IPS-20b (cell line): ENCODE measurements around the gene ZNF793.

Experiments used
- H3K27ac ChIP-seq: one replicate; pipeline ENCODE4 v1.5.1; 2013; ENCODE audit warnings: low read length
- H3K27me3 ChIP-seq: 2 replicates; pipeline ENCODE4 v1.6.1; 2013; ENCODE audit warnings: mild to moderate bottlenecking, low read length, inconsistent platforms; ENCODE audit not compliant: insufficient read depth
- H3K36me3 ChIP-seq: 2 replicates; pipeline ENCODE4 v1.6.1; 2013; ENCODE audit warnings: low read depth, mild to moderate bottlenecking, inconsistent platforms, low read length, moderate library complexity; ENCODE audit not compliant: insufficient read depth
- H3K4me1 ChIP-seq: 2 replicates; pipeline ENCODE4 v1.6.1; 2013; ENCODE audit warnings: mild to moderate bottlenecking, control low read depth, inconsistent platforms, low read length, moderate library complexity; ENCODE audit not compliant: insufficient read depth
- H3K4me3 ChIP-seq: 2 replicates; pipeline ENCODE4 v1.5.1; 2013; ENCODE audit warnings: mild to moderate bottlenecking, low read length, inconsistent platforms
- H3K9ac ChIP-seq: 2 replicates; pipeline ENCODE4 v1.6.1; 2013; ENCODE audit warnings: low read depth, mild to moderate bottlenecking, inconsistent platforms, low read length, moderate library complexity
- H3K9me3 ChIP-seq: 2 replicates; pipeline ENCODE4 v1.6.1; 2013; ENCODE audit warnings: mild to moderate bottlenecking, low read depth, low read length, inconsistent platforms; ENCODE audit not compliant: insufficient read depth

Gene ZNF793

DNA sequence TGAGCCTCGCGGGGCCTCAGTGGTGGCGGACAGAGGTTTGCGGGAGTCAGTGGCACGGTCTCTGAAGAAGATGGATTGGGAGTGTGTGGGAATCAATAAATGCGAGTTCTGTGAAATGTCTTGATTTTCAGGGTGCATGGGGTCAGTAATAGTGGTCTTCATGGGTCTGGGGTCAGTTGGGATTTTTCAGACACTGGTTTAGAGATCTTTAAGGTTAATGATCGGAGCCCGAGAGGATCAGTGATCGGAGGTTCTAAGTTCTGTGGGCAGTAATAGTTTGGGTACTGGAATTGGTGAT lies 377 bp downstream of the ZNF793 start:
- Histone ChIP-seq H3K9me3 (peaks cover 4% of the 10 kb centered on the region), H3K4me1 (peaks cover 10% of the 10 kb centered on the region; the same call in 1 of the 2 replicates), H3K9ac (peak overlapping the region; percentile 99), H3K27me3 (no peaks in the 10 kb centered on the region), H3K36me3 (peaks cover 20% of the 10 kb centered on the region; the same call in 1 of the 2 replicates), H3K4me3 (peak overlapping the region; percentile 94), H3K27ac (peak overlapping the region; percentile 100)

DNA sequence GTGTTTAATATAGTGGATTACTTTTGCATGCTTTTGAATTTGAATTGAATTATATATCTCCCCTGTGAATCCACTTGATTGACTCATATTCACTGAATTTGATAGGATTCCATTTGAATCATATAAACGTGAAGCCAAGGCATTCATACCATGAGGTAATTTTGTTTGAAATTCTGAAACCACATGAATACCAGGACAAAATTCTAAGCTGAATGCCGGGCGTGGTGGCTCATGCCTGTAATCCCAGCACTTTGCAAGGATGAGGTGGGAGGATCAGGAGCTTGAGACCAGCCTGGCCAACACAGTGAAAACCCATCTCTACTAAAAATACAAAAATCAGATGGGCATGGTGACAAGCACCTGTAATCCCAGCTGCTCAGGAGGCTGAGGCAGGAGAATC lies 4.4 kb downstream of the ZNF793 start:
- H3K9ac ChIP-seq, result no peak overlapping the region
- H3K4me3 ChIP-seq, result no peak overlapping the region
- H3K36me3 ChIP-seq, result peaks cover 52% of the 10 kb centered on the region
- no peak overlapping the region for H3K27ac ChIP-seq
- peaks cover 6% of the 10 kb centered on the region; the same call in 1 of the 2 replicates for H3K4me1 ChIP-seq
- no peaks in the 10 kb centered on the region for H3K27me3 ChIP-seq
- H3K9me3 ChIP-seq, result no peaks in the 10 kb centered on the region; the same call in 1 of the 2 replicates

- Histone ChIP-seq H3K9me3 (no peaks in the 10 kb centered on the region; the same call in 1 of the 2 replicates), H3K27ac (no peak overlapping the region), H3K36me3 (peaks cover 52% of the 10 kb centered on the region)
Observed at GRCh38 chr19:37511821-37512220, 5.1 kb downstream of the ZNF793 start.

GRCh38 chr19:37513397-37513796 lies 6.7 kb downstream of the ZNF793 start:
- Histone ChIP-seq H3K4me1 (no peaks in the 10 kb centered on the region), H3K36me3 (peaks cover 52% of the 10 kb centered on the region), H3K27ac (no peak overlapping the region), H3K27me3 (no peaks in the 10 kb centered on the region), H3K4me3 (no peak overlapping the region), H3K9ac (no peak overlapping the region), H3K9me3 (no peaks in the 10 kb centered on the region; the same call in 1 of the 2 replicates)

More at GRCh38 chr19:37511821-37512220, 5.1 kb downstream of the ZNF793 start:
- Histone ChIP-seq H3K9ac (no peak overlapping the region), H3K4me1 (peaks cover 6% of the 10 kb centered on the region; the same call in 1 of the 2 replicates), H3K4me3 (no peak overlapping the region), H3K27me3 (no peaks in the 10 kb centered on the region)

GRCh38 chr19:37519890-37520289 lies 13.2 kb downstream of the ZNF793 start:
- H3K9ac ChIP-seq, result no peak overlapping the region
- H3K27ac ChIP-seq, result no peak overlapping the region
- H3K9me3 ChIP-seq, result no peaks in the 10 kb centered on the region; the same call in 1 of the 2 replicates

GRCh38 chr19:37537391-37537947 lies 30.7 kb downstream of the ZNF793 start:
- Histone ChIP-seq H3K9ac (no peak overlapping the region), H3K9me3 (peaks cover 92% of the 10 kb centered on the region), H3K27me3 (no peaks in the 10 kb centered on the region), H3K4me3 (no peak overlapping the region), H3K36me3 (peaks cover 60% of the 10 kb centered on the region), H3K27ac (no peak overlapping the region), H3K4me1 (no peaks in the 10 kb centered on the region)

More at GRCh38 chr19:37519890-37520289, 13.2 kb downstream of the ZNF793 start:
- H3K4me1 ChIP-seq, result no peaks in the 10 kb centered on the region
- peaks cover 38% of the 10 kb centered on the region; the same call in 1 of the 2 replicates for H3K36me3 ChIP-seq
- H3K27me3 ChIP-seq, result no peaks in the 10 kb centered on the region
- no peak overlapping the region for H3K4me3 ChIP-seq

- no peaks in the 10 kb centered on the region for H3K4me1 ChIP-seq
- peaks cover 94% of the 10 kb centered on the region for H3K9me3 ChIP-seq
- no peaks in the 10 kb centered on the region for H3K36me3 ChIP-seq
- no peak overlapping the region for H3K9ac ChIP-seq
- no peak overlapping the region for H3K27ac ChIP-seq
- no peak overlapping the region; the same call in 1 of the 2 replicates for H3K4me3 ChIP-seq
- no peaks in the 10 kb centered on the region for H3K27me3 ChIP-seq
Observed at GRCh38 chr19:37551129-37551993, 44.6 kb downstream of the ZNF793 start.

DNA sequence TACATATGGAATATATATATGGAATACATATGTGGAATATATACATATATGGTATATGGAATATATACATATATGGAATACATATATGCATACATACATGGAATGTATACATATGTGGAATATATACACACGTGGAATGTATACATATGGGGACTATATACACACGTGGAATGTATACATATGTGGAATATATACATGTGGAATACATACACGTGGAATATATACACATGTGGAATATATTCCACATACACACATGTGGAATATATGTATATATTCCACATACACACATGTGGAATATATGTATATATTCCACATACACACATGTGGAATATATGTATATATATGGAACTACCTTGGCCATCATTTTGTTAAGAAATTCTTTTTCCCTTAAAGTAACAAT lies 56.8 kb downstream of the ZNF793 start:
- peaks cover 98% of the 10 kb centered on the region for H3K9me3 ChIP-seq
- peaks cover 19% of the 10 kb centered on the region for H3K36me3 ChIP-seq
- H3K9ac ChIP-seq, result no peak overlapping the region

GRCh38 chr19:37564624-37565369 lies 58.1 kb downstream of the ZNF793 start:
- no peaks in the 10 kb centered on the region for H3K4me1 ChIP-seq
- no peak overlapping the region for H3K27ac ChIP-seq
- peaks cover 97% of the 10 kb centered on the region for H3K9me3 ChIP-seq
- H3K4me3 ChIP-seq, result 0 out of 2 replicates have a peak overlapping the region, but pooled peaks have one; percentile 16
- H3K27me3 ChIP-seq, result no peaks in the 10 kb centered on the region
- no peak overlapping the region for H3K9ac ChIP-seq
- H3K36me3 ChIP-seq, result peaks cover 19% of the 10 kb centered on the region

More for the DNA sequence above, 56.8 kb downstream of the ZNF793 start:
- Histone ChIP-seq H3K4me1 (no peaks in the 10 kb centered on the region), H3K4me3 (no peak overlapping the region), H3K27me3 (no peaks in the 10 kb centered on the region), H3K27ac (no peak overlapping the region)

DNA sequence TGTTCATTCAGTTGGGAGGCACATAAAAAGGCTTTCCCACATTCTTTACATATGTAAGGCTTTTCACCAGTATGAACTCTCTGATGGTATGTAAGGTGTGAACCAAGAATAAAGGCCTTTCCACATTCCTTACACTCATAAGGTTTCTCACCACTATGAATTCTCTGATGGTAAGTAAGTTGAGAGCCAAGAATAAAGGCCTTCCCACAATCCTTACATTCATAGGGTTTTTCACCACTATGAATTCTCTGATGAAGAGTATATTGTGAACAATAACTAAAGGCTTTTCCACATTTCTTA lies 58.6 kb downstream of the ZNF793 start:
- peaks cover 19% of the 10 kb centered on the region for H3K36me3 ChIP-seq
- H3K27ac ChIP-seq, result no peak overlapping the region
- no peak overlapping the region for H3K9ac ChIP-seq
- peaks cover 99% of the 10 kb centered on the region for H3K9me3 ChIP-seq
- H3K4me3 ChIP-seq, result no peak overlapping the region
- H3K4me1 ChIP-seq, result no peaks in the 10 kb centered on the region
- no peaks in the 10 kb centered on the region for H3K27me3 ChIP-seq

GRCh38 chr19:37572203-37572602 lies 65.5 kb downstream of the ZNF793 start:
- no peak overlapping the region for H3K27ac ChIP-seq
- H3K4me3 ChIP-seq, result no peak overlapping the region
- no peaks in the 10 kb centered on the region for H3K4me1 ChIP-seq
- H3K9ac ChIP-seq, result no peak overlapping the region
- H3K27me3 ChIP-seq, result no peaks in the 10 kb centered on the region
- peaks cover 44% of the 10 kb centered on the region for H3K9me3 ChIP-seq
- no peaks in the 10 kb centered on the region; the same call in 1 of the 2 replicates for H3K36me3 ChIP-seq
